ENCODE data around the gene MYH9. TPM values are rescaled to one million over a fixed set of nuclear protein-coding genes. Genes with fewer than 3 reads are reported as not detected.

MYH9 gene
- total RNA-seq, 1 donor from 2014 or later = 32.2 TPM

DNA sequence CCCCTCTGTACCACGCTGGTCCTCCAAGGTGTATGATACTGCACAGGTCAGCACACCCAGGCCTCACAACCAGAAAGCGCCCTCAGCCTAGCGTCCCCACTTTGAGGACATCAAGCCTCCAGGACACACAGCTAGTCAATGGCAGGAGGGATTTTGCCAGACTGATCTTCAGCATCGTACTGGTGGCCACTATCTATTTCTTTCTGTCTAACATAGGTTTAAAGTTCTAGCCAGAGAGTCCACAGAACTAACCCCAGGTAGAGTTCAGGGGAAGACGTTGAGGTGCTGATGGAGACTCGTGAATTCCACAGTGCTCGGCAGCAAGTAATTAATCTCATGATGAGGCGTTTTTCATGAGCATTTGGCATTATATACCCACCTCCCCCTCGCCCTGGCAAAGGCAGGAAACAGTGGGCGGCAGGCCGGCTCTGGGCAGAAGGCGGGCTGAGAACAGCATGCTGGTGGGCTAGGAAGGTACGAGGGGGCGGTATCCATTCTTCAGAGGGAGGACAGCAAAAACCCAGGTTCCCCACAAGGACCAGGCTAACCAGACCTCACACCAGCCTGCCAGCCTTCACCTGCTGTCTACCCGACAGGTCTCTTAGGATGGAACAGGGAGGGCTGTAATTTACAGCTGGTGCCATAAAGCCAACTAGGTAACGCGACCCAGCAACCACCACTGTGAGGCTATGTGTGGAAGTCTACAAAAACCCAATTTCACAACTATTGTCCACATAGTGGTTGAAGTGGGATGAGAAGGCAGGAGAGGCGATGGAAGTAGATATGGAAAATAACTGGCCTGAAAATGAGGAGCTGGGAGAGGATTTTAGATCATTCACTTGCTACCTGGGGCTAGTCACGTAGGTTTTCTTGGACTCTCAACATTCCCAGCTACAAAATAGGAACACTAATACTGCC, 18.5 kb downstream of the MYH9 start:
- DNase-seq (ENCODE audit: low spot score in 2 of 2) (no peak), FAIRE-seq (no peak)

GRCh38 chr22:36368359-36368983, 19.3 kb downstream of the MYH9 start:
- DNase-seq (ENCODE audit: low spot score in 2 of 2) = no peak
- no peak for FAIRE-seq

GRCh38 chr22:36367479-36367878, 20.3 kb downstream of the MYH9 start:
- DNase-seq (ENCODE audit: low spot score in 2 of 2) (no peak), FAIRE-seq (no peak)

GRCh38 chr22:36367066-36367465, 20.7 kb downstream of the MYH9 start:
- no peak for DNase-seq (ENCODE audit: low spot score in 2 of 2)

DNA sequence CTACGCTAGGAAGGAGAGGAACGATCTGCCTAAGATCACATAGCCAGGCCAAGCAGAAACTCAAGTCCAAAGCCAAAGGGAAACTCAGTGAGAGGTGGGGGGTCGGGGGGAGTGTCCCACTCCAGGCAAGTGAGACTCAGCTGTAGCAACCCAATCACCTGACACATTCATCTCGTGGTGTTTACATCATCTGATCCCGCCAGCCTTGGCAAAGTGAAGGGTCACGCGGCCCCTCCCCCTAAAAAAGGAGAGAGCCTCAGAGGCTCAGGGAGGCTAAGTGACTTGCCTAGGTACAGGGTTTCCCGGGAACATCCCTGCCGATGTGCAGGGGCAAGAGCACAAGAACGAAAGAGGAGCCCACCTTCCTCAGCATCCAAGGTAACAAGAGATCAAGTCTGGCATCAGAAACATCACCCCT, 21.5 kb downstream of the MYH9 start:
- no peak for FAIRE-seq
- no peak for DNase-seq (ENCODE audit: low spot score in 2 of 2)

More at GRCh38 chr22:36367066-36367465, 20.7 kb downstream of the MYH9 start:
- FAIRE-seq = no peak

- DNase-seq (ENCODE audit: low spot score in 2 of 2) (no peak), FAIRE-seq (no peak)
Measured at GRCh38 chr22:36365020-36365411, 22.8 kb downstream of the MYH9 start.

- FAIRE-seq = no peak
- no peak for DNase-seq (ENCODE audit: low spot score in 2 of 2)
Measured at GRCh38 chr22:36364255-36365019, 23.3 kb downstream of the MYH9 start.

DNA sequence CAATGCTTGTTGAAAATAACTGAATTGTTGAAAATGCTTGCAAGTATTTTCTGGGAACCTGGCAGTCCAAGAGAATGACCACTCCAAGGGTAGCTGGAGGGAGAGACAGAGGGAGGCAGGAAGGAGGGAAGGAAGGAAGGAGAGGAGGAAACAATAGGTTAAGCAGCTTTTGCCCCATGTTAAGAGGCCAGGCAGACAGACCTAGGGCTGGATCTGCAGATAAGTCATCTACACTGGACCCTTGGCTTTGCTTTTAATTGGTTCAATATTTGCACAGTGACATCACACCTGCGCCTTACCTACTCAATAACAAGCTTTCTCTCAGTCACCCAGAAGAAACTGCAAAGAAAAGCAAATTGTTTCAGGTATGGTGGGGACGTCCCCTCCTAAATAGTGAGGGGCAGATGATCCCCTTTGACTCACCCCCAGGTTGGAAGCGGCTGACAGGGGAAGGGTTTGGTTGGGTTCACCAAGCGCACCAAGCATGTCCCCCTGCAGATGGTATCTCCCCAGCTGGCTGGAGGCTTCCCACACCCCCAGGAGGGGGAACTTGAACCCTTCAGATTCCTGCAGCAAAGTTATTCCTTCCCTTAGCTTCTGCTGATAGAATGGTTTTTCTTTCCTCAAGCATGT, 24.3 kb downstream of the MYH9 start:
- FAIRE-seq = no peak
- no peak for DNase-seq (ENCODE audit: low spot score in 2 of 2)

DNA sequence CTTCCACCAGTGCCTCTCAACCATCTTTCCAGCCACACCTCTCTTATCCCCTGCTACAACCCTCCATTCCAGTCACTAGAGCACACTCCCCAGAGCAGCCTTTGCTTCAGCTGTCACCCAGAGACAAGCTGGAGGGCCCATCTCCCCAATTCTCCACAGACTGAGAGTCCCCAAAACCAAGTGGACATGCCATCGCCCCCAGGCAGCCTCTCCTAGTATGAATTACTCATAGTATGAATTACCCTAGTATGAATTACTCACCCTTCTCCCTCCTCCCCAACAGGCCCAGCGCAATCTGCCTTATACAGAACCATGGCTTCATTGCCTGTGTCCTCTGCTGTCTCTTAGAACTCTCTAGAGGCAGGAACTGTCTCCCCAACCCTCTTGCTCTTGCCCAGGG, 24.8 kb downstream of the MYH9 start:
- FAIRE-seq = no peak
- no peak for DNase-seq (ENCODE audit: low spot score in 2 of 2)

GRCh38 chr22:36362075-36362474, 25.7 kb downstream of the MYH9 start:
- FAIRE-seq (no peak), DNase-seq (ENCODE audit: low spot score in 2 of 2) (no peak)

DNA sequence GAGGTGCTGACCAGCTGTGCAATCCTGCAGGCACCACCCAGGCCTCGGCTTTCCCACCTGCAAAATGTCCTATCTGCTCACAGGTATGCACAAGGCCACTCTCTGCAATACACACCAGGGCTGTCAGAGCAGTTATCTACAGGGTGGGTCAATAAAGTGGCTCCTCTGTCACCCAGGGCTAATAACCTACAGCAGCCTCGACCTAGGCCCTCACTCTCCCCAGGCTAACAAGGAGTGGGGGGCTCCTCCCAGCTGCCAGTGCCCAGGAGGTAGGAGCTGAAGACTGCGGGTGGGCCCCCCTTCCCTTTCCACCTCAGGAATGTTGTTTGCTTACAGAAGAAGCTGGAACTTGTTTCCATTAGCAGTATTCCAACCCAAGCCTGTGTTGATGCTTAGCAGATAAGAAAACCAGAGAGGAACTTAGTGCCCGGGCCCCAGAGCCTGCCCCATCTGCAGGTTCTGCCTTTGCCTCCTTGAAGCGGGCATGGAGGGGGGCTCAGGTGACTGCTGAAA, 26.8 kb downstream of the MYH9 start:
- FAIRE-seq = no peak
- no peak for DNase-seq (ENCODE audit: low spot score in 2 of 2)

GRCh38 chr22:36360011-36360410, 27.8 kb downstream of the MYH9 start:
- DNase-seq (ENCODE audit: low spot score in 2 of 2) (no peak), FAIRE-seq (no peak)

- FAIRE-seq = no peak
- no peak for DNase-seq (ENCODE audit: low spot score in 2 of 2)
Measured at GRCh38 chr22:36359470-36359996, 28.2 kb downstream of the MYH9 start.

DNA sequence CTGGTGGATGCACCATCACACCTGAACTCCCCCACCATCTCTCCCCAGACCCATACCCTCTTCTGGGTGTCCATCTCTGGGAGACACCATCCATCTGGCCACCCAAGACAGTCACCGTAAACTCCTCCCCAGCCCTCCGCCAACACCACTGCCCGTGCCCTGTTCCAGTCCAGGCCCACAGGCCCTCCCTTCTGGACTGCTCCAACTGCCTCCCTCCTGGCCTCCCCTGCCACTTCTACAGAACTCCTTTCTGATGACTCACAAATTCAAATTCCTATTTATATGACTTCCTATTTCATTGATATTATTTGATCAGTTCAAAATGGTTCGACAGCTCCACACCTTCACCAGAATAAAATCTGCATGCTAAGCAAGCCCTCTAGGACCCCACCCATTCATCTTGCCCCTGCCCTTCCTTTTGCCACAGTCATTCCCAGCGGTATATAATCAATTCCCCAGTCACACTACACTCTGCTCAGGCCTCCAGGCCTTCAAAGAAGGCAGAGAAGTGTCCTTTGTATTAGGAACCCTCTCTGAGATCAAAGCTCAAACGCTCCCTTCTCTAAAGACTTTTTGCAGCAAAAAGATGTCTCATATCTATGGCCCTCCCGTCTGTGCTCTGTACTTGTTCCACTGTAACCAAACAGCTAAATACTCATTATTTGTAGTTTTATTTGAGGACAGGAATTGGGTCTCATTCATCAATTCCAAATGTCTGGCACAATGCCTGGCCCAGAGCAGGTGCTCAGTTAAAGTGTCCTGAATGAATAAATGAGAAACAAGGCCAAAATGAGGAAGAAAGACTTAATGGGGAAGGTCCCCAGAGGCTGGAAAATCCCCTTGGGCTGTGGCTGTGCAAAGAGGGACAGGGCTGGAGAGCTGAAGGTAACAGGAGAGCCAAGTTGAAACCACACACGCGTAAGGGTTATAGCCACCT, 29.0 kb downstream of the MYH9 start:
- DNase-seq (ENCODE audit: low spot score in 2 of 2) (no peak), FAIRE-seq (no peak)

DNA sequence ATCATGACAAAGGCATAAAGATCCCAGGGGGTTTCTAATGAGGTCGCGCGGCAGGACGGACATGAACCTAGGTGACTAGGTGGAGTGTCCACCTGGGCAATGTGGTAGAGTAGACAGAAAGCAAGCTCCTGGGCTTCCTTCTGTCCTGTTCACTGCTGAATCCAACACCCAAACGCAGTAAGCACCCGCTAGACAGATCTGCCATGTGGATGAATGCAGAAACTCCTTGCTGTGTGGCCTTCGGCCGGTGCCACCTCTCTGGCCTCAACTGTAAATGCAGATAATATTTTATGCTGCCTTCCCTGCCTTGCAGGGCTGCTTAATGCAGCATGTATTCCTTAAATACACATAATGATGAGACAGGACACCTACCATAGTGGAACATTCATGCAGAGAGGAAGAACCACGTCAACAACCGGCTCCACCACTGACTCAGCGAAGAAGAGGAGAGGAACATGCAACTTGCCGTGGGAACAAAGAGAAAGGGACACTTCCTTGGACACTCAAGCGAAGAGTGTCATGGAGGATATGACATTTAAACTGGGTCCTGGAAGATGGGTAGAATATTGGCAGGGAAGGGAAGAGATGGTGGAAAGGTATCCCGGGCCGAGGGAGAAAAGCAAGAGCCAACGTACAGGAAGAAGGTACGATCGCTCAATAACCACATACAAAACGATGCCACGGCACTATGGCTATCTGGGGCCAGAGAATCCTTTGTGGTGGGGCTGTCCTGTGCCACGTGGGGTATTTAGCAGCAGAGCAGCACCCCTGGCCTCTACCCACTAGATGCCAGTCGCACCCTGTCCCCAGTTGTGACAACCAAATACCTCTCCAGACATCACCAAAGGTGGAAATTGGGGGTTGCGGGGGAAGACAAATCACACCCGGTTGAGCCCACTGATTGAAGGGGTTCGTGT, 30.8 kb downstream of the MYH9 start:
- DNase-seq (ENCODE audit: low spot score in 2 of 2) = no peak
- FAIRE-seq = no peak

DNA sequence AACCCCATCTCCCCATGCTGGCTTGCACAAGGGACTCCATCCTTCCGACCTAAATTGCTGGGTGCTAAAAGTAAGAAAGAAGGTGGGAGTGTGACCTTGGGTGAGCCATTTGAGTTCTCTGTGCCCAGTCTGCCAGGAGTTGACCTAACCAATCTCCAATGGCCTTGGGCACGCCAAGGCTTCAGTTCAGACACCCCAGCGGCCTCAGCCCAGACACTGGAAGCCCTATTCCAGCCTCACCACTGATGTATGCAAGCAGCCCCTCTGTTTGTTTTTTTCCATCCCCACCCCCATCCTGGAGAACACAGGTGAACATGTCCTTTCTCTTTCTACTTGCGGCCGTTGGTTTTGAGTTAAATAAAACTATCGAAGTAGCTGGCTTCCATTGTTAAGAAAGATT, 31.9 kb downstream of the MYH9 start:
- FAIRE-seq = no peak

DNA sequence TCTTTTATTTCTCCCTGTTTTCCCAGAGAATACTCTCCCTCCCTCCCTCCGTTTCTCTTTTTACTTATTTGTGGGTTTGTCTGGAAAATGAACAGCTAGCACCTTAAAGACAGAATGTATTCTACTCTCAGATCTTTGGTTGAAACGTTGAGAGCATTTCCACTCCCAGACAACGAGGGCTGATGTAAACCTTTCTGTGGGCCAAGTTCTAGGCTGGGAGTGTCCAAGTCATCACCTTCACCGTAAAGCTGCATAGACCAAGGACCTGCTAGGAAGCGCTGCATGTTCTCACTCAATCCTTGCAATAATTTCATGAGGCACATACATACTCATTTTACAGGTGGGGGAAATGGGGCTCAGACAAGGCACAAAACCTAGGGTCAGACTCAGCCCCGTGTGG, 32.4 kb downstream of the MYH9 start:
- DNase-seq (ENCODE audit: low spot score in 2 of 2) = no peak
- FAIRE-seq = no peak

More for the DNA sequence above, 31.9 kb downstream of the MYH9 start:
- DNase-seq (ENCODE audit: low spot score in 2 of 2) = no peak

Measured in frontal cortex (tissue), 4 donors.